PFSK-1 (cell line): Measurements from ENCODE around the gene RPS15.

Experiments
- FOXP2 ChIP-seq: optimal IDR thresholded peaks from 2 replicates; pipeline ENCODE3; 2011; ENCODE audit warnings: borderline replicate concordance, control low read depth, inconsistent platforms; ENCODE audit not compliant: insufficient read depth; ENCODE audit errors: extremely low read length, extremely low read depth
- POLR2AphosphoS5 ChIP-seq: IDR thresholded peaks from 2 replicates; pipeline ENCODE4 v1.6.1; 2012; ENCODE audit warnings: low read depth, mild to moderate bottlenecking, control low read depth, low read length, moderate library complexity
- REST ChIP-seq, 2 experiments: IDR thresholded peaks; 2 replicates each; pipeline versions ENCODE4 v1.6.1 to v1.8.0; 2011 to 2012; ENCODE audit warnings: low read depth in 2 of 2, low read length in 2 of 2, control low read depth in 1 of 2, inconsistent platforms in 1 of 2, mild to moderate bottlenecking in 1 of 2, moderate library complexity in 1 of 2; ENCODE audit not compliant: insufficient read depth in 1 of 2
- SIN3A ChIP-seq: IDR thresholded peaks from 2 replicates; pipeline ENCODE4 v1.6.1; 2012; ENCODE audit warnings: mild to moderate bottlenecking, low read length, moderate library complexity, borderline replicate concordance; ENCODE audit not compliant: insufficient read depth
- TAF1 ChIP-seq: IDR thresholded peaks from 2 replicates; pipeline ENCODE4 v1.6.1; 2012; ENCODE audit warnings: low read length, control low read depth, borderline replicate concordance; ENCODE audit not compliant: insufficient read depth

Gene RPS15

GRCh38 chr19:1451916-1452801 is 14.0 kb downstream of the RPS15 start:
- no peak for TF ChIP-seq POLR2AphosphoS5
- TF ChIP-seq SIN3A, result no peak
- TF ChIP-seq TAF1, result no peak
- TF ChIP-seq REST (IDR thresholded peaks at IDR 0.05; ENCODE audit: insufficient read depth in 1 of 2, low read depth in 2 of 2, low read length in 2 of 2), result no peak
- TF ChIP-seq FOXP2, result no peak

GRCh38 chr19:1452802-1453524 is 14.8 kb downstream of the RPS15 start:
- no peak for TF ChIP-seq REST (IDR thresholded peaks at IDR 0.05; ENCODE audit: insufficient read depth in 1 of 2, low read depth in 2 of 2, low read length in 2 of 2)
- TF ChIP-seq FOXP2, result no peak
- no peak for TF ChIP-seq TAF1
- no peak for TF ChIP-seq SIN3A
- no peak for TF ChIP-seq POLR2AphosphoS5

DNA sequence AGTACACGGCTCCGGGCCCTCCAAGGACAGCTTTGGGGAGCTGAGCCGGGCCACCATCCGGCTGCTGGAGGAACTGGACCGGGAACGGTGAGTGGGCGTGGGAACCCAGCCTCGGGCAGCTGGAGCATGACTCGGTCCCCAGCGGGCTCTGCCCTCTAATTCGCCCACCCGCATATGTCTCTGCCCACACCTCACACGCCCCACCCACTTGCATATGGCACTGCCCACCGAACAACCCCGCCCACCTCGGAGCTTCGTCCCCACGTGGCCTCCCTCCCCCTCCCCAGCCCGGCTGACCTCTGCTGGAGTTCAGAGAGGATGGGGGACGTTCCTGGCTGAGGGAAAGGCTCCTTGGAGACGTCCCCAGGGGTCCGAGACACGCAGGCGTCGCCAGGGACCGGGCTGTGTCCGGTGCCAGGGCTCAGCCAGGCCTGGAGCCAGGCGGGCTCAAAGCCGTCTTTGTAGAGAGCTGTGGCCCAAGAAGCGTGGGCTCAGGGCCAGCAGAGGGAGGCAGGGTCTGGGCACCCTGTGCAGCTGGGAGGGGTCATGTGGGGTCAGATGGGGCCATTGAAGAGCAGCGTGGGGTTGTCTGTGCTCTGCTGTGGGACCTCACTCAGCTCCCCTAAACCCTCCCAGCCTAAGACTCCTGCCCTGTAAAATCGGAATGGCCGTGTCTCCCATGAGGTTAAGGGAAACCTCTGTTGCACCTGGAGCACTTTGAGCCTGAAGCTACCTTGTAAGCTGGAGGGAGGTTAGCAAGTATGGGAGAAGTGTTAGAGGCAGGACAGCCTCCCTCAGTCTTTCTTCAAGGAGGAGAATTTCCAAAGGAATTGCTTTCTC is 15.5 kb downstream of the RPS15 start:
- no peak for TF ChIP-seq TAF1
- no peak for TF ChIP-seq SIN3A
- no peak for TF ChIP-seq REST (IDR thresholded peaks at IDR 0.05; ENCODE audit: insufficient read depth in 1 of 2, low read depth in 2 of 2, low read length in 2 of 2)
- TF ChIP-seq FOXP2, result no peak
- TF ChIP-seq POLR2AphosphoS5, result no peak

- TF ChIP-seq TAF1 (no peak), REST (IDR thresholded peaks at IDR 0.05; ENCODE audit: insufficient read depth in 1 of 2, low read depth in 2 of 2, low read length in 2 of 2) (no peak), FOXP2 (no peak), POLR2AphosphoS5 (no peak), SIN3A (no peak)
Observed at GRCh38 chr19:1455002-1455335, 16.8 kb downstream of the RPS15 start.
